ENCODE results near the gene ATAD5.
"Not testable (repeated sequence)": the region's sequence is repeated elsewhere in the genome, so short reads cannot be mapped to it uniquely, and the experiment has no call there.

ATAD5 gene

GRCh38 chr17:30822919-30823318 is 8.8 kb upstream of the ATAD5 start:
- not testable (repeated sequence) for DNase-seq (ENCODE audit: low read depth)

- DNase-seq (ENCODE audit: low read depth): no peak
Observed at GRCh38 chr17:30823421-30823820, 8.3 kb upstream of the ATAD5 start.

GRCh38 chr17:30824002-30824355 is 7.8 kb upstream of the ATAD5 start:
- no peak for DNase-seq (ENCODE audit: low read depth)

- DNase-seq (ENCODE audit: low read depth): peak; percentile 86
Observed at GRCh38 chr17:30824356-30825145, 7.2 kb upstream of the ATAD5 start, which contains the start of gene CRLF3. CRLF3 (minus strand) TSS chr17:30824692; CDS start chr17:30824651, 41 bp downstream.

- DNase-seq (ENCODE audit: low read depth): no peak
Observed at GRCh38 chr17:30827082-30827481, 4.7 kb upstream of the ATAD5 start.

GRCh38 chr17:30829022-30829421 is 2.7 kb upstream of the ATAD5 start:
- no peak for DNase-seq (ENCODE audit: low read depth)

- DNase-seq (ENCODE audit: low read depth): no peak
Observed at GRCh38 chr17:30831257-30831656, 509 bp upstream of the ATAD5 start.

GRCh38 chr17:30832438-30833124 is 815 bp downstream of the ATAD5 start:
- no peak for DNase-seq (ENCODE audit: low read depth)

GRCh38 chr17:30838202-30838807 is 6.5 kb downstream of the ATAD5 start:
- no peak for DNase-seq (ENCODE audit: low read depth)

GRCh38 chr17:30840771-30841170 is 9.0 kb downstream of the ATAD5 start:
- DNase-seq (ENCODE audit: low read depth): no peak

- no peak for DNase-seq (ENCODE audit: low read depth)
Observed at GRCh38 chr17:30848021-30848420, 16.3 kb downstream of the ATAD5 start.

GRCh38 chr17:30854146-30854545 is 22.4 kb downstream of the ATAD5 start:
- DNase-seq (ENCODE audit: low read depth): no peak

GRCh38 chr17:30858556-30859250 is 26.9 kb downstream of the ATAD5 start:
- no peak for DNase-seq (ENCODE audit: low read depth)

GRCh38 chr17:30864636-30865035 is 32.9 kb downstream of the ATAD5 start:
- DNase-seq (ENCODE audit: low read depth): no peak

- no peak for DNase-seq (ENCODE audit: low read depth)
Observed at GRCh38 chr17:30869005-30869404, 37.2 kb downstream of the ATAD5 start.

GRCh38 chr17:30886187-30886586 is 54.4 kb downstream of the ATAD5 start:
- DNase-seq (ENCODE audit: low read depth): no peak

GRCh38 chr17:30894236-30894635 is 62.5 kb downstream of the ATAD5 start:
- DNase-seq (ENCODE audit: low read depth): no peak

- no peak for DNase-seq (ENCODE audit: low read depth)
Observed at GRCh38 chr17:30897311-30897710, 65.5 kb downstream of the ATAD5 start.

GRCh38 chr17:30905742-30906100 is 74.0 kb downstream of the ATAD5 start:
- DNase-seq (ENCODE audit: low read depth): no peak

- peak; percentile 77 for DNase-seq (ENCODE audit: low read depth)
Observed at GRCh38 chr17:30906101-30906911, 74.5 kb downstream of the ATAD5 start, which contains the start of gene TEFM. TEFM (minus strand) TSS chr17:30906238; CDS start chr17:30906198, 40 bp downstream.

- no peak for DNase-seq (ENCODE audit: low read depth)
Observed at GRCh38 chr17:30908717-30909420, 77.1 kb downstream of the ATAD5 start.

All from stimulated activated CD8-positive, alpha-beta memory T cell treated with anti-CD3 and anti-CD28 coated beads, Interleukin-12 subunit alpha, Interleukin-12 subunit beta, amount 100 ng/mL, for 4 hours (primary cell).